Right ventricle myocardium inferior (tissue), 1 donor: ENCODE measurements around the gene LMO2. TPM values are rescaled to one million over a fixed set of nuclear protein-coding genes. Genes with fewer than 3 reads are reported as not detected.
A peak's percentile ranks its signal among the peaks of the same experiment; 100 is the strongest.

Source experiments
- ATAC-seq: fragments of 200-7000 bp; cut with Tn5 transposase; one replicate; pipeline ENCODE4 v1.9.1; 2020; ENCODE audit warnings: mild to moderate bottlenecking, moderate library complexity
- DNase-seq: peaks from one replicate; pipeline ENCODE4 v3.0.0; 2021; ENCODE audit errors: missing footprints
- intact Hi-C: fragments of 100-400 bp; cut with DNase I; formaldehyde crosslinking; loops from one replicate; pipeline ENCODE4 v1.11.0; 2022
- total RNA-seq: library from RNA; stranded (reverse); fragmentation: NEBNext Ultra II Directional; extraction: Animal tissue kit (Norgen Biotek cat#: 25700); gene quantifications from one replicate; pipeline ENCODE4 v1.2.1, GENCODE V29; 2021
- donor health status: DM: no; HTN: yes; CAD: no; lungs with severe emphysema.

Gene LMO2
- total RNA-seq, 1 donor from 2014 or later = 7.2 TPM

DNA sequence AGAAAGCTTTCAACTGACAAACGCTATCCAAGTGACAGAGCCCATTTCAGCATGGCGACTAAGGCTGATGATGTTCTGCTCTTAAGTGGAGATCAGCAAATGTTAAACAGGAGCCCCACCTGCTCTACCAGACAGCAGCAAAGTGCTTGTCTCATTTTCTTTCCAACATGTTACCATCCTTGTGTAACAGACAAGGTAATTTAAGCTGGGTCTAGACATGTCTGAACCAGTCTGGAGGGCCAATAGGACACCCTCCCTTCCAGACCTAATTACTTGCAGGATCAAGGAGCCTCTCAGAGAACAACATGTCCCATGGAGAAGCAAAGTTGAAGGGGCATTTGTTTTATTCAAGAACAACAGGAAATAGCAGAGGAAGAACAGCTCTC lies 3.9 kb upstream of the LMO2 start:
- ATAC-seq = no peak
- DNase-seq = no peak
- intact Hi-C loops = no loop called here

GRCh38 chr11:33894398-33894746 lies 2.5 kb upstream of the LMO2 start:
- no peak for DNase-seq
- no peak for ATAC-seq
- intact Hi-C loops = no loop called here

DNA sequence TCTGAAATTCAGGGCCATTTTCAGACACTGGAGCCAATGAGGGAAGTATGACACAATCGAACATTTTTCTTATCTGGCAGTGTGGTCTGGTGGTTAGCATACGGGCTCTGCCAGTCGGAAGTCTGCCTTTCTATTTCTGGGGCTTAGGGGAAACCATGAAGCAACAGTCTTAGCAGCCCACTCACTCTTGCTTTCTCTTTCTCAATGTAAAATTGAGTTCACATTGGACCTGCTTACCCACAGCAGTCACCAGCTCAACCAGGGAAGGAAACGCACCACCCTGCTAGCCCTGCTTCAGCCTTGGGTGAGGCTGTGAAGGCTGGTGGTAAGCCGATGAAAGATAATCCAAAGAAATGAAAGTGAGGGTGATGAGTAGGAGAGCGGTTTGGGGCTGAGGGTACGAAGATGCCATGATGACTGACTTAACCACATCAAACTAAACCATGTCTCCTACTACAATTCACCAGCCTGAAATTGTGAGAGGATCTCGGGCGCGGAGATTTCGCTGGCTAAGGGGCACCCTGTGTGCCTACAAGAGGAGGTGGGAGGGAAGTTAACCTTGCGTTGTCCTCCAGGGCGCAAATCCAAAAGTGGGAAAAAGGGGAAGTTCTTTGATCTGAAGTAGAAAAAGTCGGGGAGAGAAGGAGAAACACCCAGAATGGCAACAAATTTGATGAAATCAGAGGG lies 2.0 kb upstream of the LMO2 start:
- DNase-seq (no peak), ATAC-seq (peak; percentile 62)
- intact Hi-C loops = no loop called here

DNA sequence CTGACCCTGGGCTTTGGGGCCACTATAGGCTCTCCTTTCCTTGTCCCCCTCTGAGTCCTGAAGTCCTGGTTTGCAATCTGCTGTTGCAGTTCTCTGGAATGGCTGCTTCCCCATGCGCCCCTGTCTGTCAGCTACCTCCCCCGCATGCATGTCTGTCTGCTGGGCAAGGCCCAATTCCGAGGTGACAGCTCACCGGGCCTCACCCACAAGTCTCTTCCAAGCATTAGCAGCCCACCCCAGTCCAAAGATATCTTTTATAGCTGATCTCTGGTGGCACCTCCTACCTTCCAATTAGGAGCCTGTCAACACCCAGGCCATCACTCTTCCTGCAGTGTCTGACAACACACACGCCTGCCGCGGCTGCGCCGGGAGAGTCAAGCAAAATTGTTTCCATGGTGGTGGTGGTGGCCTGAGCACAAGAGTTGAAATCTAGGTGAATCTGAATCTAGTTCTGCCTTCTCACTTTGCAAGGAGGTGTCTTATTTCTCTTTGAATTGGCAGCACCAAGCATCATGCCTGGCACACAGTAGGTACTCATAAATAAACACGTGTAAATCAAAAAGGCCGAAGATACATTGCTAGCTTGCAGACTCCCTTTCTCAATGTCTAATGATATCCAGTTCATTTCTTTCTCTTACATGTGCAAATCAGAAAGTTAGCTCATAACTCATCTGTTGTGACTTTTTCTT lies 1.2 kb upstream of the LMO2 start:
- DNase-seq (no peak), ATAC-seq (no peak)

DNA sequence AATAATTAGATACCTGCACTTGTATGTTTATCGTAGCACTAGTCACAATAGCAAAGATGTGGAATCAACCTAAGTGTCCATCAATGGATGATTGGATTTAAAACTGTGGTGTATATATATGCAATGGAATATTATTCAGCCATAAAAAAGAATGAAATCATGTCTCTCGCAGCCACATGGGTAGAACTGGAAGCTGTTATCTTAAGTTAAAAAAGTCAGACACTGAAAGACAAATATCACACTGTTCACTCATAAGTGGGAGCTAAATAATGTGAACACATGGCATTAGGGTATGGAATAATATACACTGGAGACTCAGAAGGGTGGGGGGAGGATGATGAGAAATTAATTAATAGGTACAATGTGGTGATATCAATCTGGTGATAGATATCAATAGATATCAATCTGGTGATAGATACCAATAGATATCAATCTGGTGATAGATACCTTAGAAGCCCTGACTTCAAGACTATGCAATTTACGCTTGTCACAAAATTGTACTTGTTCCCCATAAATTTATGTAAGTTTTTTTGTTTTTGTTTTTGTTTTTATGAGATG lies 2.0 kb downstream of the LMO2 start:
- intact Hi-C loops = no loop called here
- DNase-seq = no peak
- no peak for ATAC-seq

More for the DNA sequence above, 1.2 kb upstream of the LMO2 start:
- intact Hi-C loops = no loop called here

- DNase-seq (no peak), ATAC-seq (no peak)
- intact Hi-C loops = no loop called here
Measured at GRCh38 chr11:33889296-33889695, 2.6 kb downstream of the LMO2 start.

DNA sequence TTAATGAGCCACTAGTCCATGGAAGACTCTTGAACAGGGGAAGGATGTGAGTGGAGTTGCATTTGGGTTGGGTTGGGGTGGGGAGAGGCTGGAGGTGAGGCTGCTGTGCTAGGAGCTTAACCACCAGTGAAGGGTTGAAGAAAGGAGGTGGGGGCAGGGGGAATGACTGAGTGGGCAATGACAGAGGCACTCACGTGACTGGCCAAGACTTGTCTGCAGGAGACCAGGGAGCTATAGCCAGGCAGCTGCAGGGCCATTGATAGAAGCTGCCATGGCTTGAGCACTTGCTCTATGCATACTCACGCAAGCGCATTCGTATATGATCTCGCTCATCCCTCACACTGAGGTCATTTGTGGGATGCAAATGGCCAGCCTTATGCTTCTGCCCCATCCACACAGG lies 4.0 kb downstream of the LMO2 start:
- no peak for DNase-seq
- intact Hi-C loops = no loop called here
- no peak for ATAC-seq

GRCh38 chr11:33885338-33886005 lies 6.4 kb downstream of the LMO2 start:
- intact Hi-C loops = no loop called here
- no peak for DNase-seq
- ATAC-seq = no peak

- ATAC-seq (no peak), DNase-seq (no peak)
- intact Hi-C loops = no loop called here
Measured at GRCh38 chr11:33884601-33885000, 7.3 kb downstream of the LMO2 start.

DNA sequence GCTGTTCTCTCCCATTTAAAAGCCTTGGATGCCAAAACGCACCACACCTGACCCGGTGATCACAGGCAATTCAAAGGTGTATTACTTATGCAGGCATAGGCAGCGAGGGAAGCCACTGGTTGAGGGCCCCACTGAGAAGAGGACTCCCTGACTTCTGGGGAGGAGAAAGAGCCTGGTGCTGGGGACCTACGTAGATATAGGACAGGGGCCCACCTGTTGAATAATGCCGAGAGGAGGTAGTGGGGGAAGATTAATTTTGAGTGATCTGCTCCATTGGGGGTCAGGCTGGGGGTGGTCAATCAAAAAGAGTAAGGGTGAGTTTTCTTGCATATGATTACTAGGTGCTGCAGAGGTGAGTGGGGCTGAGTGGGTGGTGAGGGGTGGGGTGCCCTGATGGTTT lies 7.8 kb downstream of the LMO2 start:
- no peak for DNase-seq
- no peak for ATAC-seq
- intact Hi-C loops = no loop called here

DNA sequence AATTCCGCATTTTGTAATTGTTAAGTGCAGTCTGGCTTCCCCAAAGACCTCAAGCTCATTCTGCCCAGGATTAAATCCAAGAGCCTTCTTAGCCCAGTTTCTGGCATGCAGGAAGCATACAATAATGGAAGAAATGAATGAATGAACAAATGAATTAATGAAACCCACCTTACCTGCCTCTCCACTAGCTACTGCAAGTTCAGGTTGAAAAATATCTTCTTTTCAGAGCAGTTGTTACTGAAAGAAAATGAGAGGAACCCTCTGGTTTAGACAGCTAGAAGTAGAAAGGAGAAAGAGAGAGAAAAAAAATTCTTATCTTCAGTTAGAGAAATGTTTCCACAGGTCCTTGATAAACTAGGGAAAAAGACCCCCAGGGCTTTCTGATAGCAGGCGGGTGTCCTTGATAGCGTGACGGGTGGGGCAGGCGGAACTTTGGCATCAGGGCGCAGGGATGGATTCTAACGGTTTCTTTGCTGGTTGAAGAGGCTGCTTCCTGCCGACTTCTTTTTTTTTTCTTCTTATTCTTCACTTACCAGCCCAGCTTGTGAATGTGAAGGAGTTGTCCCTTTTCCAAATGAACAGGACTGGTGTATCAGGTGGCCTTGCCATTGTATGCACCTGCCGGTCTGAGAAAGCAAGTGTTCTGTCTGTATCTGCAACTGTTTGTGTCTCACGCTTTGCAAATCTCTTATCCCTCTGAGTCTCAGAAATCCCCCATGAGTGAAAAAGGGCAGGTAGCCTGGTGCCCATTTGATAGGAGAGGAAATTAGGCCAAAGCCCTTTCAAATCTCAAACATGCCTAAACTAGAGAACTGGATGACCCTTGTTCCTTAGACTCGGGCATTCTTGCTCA lies 10.0 kb downstream of the LMO2 start:
- intact Hi-C loops = no loop called here
- ATAC-seq (no peak), DNase-seq (no peak)

DNA sequence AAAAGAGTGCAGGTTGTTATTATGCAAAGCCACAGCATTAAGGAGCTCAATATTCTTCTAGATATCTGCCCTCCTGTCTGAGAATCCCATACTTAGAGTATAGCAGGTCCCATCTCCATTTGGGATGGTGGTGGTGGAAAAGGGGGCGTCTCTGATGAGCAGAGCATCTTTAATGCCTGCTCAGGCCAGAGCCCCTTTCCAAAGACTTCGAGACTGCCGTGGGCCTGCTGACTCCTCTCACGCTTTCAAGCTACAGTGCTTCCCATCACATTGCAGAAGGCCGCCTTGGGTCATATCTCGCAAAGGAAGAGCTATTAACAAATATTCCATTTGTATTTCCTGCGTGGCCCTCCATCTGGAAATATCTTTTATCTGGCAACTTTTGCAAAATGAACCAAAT lies 10.9 kb downstream of the LMO2 start:
- ATAC-seq = no peak
- DNase-seq = no peak
- intact Hi-C loops = no loop called here

DNA sequence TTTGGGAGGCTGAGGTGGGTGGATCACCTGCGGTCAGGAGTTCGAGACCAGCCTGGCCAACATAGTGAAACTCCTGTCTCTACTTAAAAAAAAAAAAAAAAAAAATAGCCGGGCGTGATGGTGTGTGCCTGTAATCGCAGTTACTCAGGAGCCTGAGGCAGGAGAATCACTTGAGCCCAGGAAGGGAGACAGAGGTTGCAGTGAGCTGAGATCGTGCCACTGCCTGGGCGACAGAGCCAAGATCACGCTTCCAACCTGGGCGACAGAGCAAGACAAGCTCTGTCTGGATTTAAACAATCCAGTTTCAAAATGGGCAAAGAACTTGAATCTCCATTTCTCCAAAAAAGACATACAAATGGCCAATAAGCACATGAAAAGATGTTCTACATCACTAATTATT lies 12.5 kb downstream of the LMO2 start:
- DNase-seq (no peak), ATAC-seq (no peak)
- intact Hi-C loops = no loop called here

GRCh38 chr11:33877038-33877437 lies 14.8 kb downstream of the LMO2 start:
- ATAC-seq (no peak), DNase-seq (no peak)
- intact Hi-C loops = no loop called here

- intact Hi-C loops = no loop called here
- no peak for ATAC-seq
- no peak for DNase-seq
Measured at GRCh38 chr11:33875621-33876294, 16.1 kb downstream of the LMO2 start.

DNA sequence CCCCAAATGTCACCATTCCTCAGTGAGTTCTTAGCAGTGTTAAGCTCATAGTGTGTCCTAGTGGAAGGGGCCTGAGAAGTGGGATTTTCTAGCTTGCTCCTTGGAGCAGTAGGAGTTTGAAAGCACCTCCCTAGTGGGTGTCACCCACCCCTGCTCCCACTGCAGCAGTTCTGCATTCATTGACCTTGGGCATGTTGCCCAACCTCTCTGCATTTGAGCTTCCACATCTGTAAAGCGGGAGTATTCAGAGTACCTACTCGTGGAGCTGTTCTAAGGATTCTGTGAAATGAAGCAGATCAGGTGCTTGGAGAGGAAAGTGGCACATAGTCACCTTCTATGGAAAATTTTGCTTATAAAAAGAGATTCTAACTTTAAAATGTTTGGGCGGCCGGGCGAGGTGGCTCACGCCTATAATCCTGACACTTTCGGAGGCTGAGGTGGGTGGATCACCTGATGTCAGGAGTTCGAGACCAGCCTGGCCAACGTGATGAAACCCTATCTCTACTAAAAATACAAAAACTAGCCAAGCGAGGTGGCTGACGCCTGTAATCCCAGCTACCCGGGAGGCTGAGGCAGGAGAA lies 16.9 kb downstream of the LMO2 start:
- DNase-seq (no peak), ATAC-seq (no peak)
- intact Hi-C loops = no loop called here

DNA sequence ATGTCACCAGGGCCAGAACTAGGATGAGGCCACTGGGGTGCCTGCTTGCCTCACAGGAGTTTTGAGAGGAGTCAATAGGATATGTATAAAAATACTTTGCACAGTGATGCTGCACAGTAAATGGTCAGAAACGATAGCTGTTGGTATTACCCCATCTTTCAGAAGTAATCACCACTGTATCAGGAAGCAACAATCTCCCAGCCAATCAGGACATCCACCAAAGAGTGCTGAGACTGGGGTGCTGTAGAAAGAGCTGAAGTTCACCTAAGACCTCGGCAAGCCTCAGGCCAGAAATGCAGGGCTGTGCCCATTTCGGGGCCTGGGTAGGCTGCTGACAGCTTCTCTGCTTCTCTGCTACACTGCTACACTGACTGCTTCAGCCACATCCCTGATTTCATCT lies 17.4 kb downstream of the LMO2 start:
- ATAC-seq (no peak), DNase-seq (no peak)
- intact Hi-C loops = no loop called here
